GM19397 (cell line): ENCODE data around the gene EFL1.
A peak's percentile ranks its signal among the peaks of the same experiment; 100 is the strongest.

Source experiments
- ATAC-seq: cut with Tn5 transposase; IDR thresholded peaks from one replicate; pipeline ENCODE4 v1.9.1; 2021; ENCODE audit warnings: mild to moderate bottlenecking, moderate library complexity; ENCODE audit not compliant: unreplicated experiment

EFL1 gene

GRCh38 chr15:82128401-82129148 lies 134.0 kb downstream of the EFL1 start:
- no peak for ATAC-seq

- no peak for ATAC-seq
These were observed 135.0 kb downstream of the EFL1 start for GRCh38 chr15:82127581-82127980.

DNA sequence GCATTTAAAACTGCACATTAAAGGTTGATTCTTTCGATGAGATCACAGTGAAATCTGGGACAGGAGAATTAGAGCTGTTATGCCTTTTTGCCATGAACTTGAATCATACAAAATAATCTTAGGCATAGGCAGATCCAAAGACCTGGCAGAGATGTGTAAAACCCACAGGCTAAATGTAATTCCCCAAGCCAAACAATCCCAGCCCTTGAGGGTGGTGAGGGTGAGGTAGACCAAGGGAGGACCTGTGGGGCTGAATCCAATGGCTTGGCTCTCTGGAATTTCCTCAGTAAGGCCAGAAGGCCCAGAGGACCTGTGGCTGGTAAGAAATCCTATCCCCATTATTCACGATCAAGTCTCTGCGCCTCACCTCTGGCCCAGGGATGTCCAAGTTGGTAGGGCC lies 136.2 kb downstream of the EFL1 start:
- no peak for ATAC-seq

- no peak for ATAC-seq
These were observed 137.9 kb downstream of the EFL1 start for GRCh38 chr15:82124331-82125263.

- no peak for ATAC-seq
These were observed 139.7 kb downstream of the EFL1 start for GRCh38 chr15:82122746-82123400.

- no peak for ATAC-seq
These were observed 144.5 kb downstream of the EFL1 start for GRCh38 chr15:82118040-82118439.

DNA sequence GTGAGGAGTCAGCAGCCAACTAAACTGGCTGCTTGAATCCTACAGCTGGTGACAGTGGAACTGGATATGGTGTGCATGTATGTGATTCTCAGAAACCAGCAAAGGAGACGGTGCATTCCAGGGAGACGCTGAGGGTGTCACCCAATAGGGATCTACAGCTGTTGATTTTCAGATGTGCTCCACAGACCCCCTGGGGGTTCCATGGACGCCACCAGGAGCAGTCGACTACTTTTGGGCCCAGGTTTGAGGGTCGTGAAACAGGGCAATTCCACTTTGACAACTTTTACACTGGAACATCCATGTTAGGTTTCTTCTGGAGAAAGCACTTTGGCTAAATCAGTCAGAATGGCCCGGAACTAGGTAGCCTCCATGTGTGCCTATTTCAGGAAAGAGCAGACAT lies 145.2 kb downstream of the EFL1 start:
- no peak for ATAC-seq

DNA sequence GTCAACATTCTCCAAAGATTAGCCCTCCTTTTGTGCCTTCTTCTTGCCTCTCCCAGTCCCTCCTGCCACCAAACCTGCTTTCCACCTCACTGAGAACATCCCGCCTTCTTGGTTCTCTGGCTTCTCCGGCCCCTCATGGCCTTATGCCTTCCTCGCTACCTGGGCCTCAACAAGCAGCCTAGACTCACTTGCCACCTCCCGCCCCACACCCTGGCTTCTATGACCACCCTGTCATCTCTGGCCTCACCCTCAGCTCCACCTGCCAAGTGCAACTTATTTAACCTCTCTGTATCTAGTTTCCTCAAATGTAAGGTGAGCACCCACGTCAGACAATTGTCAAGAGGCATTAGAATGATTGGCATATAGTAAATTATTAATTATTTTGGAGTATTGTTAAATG lies 147.9 kb downstream of the EFL1 start:
- no peak for ATAC-seq

DNA sequence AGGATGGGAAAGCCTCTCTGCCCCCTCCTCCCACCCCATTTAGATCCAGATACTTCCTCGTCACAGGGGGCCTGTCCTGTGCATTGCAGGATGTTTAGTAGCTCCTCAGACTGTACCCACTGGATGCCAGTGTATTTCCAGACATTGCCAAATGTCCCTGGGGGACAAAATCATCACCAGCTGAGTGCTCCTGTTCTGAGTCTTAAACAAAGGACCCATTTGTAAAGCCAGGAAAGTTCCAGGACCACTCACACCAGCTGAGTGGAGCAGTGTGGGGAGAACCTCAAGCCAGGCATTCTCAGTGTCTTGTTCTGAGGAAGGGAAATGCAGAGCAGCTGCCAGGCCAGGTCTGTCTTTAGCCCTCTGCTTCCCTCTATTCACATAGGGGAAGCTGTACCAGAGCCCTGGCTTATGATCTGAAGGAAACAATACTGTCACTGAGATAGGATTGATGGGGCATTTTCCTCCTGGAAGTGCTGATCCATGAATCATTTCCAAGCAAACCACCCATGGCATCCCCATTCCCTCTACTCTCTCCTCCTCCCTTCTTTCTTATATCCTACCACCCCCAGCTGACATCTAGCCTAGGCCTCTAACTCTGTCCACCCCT lies 149.3 kb downstream of the EFL1 start:
- no peak for ATAC-seq

DNA sequence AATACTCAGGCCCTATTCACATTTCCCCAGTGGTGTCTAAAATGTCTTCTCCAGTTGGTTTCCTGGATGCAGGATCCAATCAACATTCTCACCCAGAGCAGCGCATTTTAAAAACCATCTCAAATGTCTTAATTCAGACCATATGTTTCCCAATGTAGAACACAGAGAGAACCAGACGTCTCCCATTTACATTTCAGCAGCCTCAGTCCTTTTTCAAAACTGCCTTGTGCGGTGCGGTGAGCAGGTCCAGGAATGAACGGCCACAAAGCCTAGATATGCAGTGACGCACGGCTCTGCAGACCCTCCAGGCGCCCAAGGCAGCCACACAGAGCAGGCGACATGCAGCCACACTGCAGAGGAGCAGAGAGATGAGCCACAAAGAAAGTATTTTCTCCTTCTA lies 150.6 kb downstream of the EFL1 start:
- no peak for ATAC-seq

GRCh38 chr15:82110144-82110543 lies 152.4 kb downstream of the EFL1 start:
- ATAC-seq: no peak

DNA sequence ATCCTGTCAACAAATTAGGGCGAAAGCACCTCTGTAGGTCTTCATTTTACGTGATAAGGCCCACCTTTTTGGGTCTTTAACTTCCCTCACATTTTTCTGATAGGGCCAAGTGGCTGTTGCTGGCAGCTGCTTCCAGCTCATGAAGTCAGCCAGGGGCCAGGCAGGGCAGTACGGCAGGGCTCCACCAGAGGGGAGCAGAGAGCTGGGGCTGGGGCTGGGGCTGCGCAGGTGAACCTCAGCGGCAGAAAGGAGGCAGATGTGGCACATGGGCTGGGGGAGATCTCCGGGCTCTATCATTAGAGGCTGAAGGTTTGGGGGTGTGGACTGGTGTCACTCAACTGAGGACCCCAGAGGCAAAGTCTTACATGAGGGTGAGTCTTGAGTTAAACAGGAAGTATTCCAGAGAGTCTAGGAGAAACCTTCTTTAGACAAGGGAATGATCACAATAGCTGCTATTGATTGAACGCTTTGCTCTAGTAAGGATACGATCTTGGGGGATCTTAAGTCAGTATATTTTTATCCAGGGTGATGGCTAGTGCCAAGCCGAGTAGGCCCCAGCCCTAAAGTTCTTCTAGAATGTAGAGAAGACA lies 153.9 kb downstream of the EFL1 start:
- ATAC-seq: peak; percentile 89

- ATAC-seq: no peak
These were observed 155.9 kb downstream of the EFL1 start for GRCh38 chr15:82106679-82107078.

DNA sequence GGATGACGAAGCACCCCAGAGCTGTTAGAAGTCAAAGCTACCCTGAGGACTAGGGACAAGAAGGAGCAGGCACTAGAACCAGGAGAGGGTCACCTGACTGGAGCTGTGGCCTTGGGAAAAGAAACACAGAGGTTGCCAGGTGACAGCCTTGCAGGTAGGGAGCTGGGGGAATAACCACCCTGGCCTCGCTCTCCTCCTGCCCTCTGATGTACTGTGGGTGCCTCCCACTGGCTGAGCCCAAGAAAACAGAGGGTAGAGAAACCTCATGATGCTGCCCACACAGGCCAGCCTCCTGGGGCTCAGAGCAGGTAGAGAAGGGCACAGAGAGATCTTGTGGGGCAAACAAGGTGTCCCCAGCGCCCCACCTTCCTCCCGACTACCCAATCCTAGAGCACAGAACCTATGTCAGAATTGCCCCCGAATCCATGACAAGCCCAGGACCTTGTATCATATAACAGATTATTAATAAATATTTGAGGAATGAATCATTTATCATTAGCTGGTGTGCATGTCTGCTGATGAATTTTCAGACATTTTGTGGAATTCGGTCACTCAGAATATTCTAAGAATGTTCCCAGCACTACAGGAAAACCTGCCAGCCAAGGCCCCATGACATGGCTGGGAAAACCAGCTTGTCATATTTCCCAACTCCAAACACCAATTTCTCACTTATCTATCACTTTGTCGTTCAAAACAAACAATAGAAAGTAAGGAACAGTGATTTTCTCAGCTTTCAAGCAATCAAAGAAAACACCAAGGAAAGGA lies 156.9 kb downstream of the EFL1 start:
- no peak for ATAC-seq

DNA sequence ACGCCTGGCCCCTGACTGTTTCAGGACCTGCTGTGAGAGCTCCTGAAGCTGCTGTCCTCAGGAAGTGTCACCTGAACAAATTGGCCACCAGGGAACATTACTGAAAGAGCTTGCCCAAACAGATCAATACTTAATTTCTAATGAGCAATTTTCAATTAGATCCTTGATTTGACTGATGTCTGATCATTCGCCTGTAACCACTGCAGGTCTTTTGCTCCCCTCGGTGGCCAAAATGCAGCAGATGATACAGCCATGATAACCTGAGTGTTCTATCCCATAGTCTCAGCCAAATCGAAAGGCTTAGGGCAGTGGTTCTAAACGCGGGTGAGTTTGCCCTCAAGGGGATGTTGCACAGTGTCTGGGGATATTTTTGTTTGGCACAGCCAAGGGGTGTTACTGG lies 159.1 kb downstream of the EFL1 start:
- ATAC-seq: no peak

- ATAC-seq: no peak
These were observed 162.2 kb downstream of the EFL1 start for GRCh38 chr15:82100111-82100929.

GRCh38 chr15:82098674-82099073 lies 163.9 kb downstream of the EFL1 start:
- no peak for ATAC-seq

DNA sequence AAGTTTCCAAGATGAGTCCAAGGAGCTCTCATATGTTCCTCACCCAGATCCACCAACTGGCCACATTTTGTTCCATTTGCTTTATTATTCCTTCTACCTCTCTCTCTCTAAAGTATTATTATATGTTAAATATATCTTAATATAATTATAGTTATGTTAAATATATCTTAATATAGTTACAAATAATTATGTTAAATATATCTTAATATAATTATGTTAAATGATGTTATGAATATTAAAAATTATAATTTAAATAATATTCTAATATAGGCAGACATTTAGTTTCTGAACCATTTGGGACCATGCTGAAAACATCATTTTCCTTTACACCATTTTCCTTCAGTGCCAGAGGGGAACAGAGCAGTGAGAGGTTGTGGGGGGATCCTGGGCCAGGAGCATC lies 166.7 kb downstream of the EFL1 start:
- ATAC-seq: no peak

- no peak for ATAC-seq
These were observed 168.7 kb downstream of the EFL1 start for GRCh38 chr15:82093774-82094211.
